OCI-LY7 (cell line): ENCODE data around the gene MALRD1. TPM values are rescaled to one million over a fixed set of nuclear protein-coding genes. Genes with fewer than 3 reads are reported as not detected.

Experiments used
- BruUV-seq: library from RNA; stranded (reverse); fragments of 400-500 nt; replicated peaks from 2 replicates; lab custom pipeline; 2021; lab: Mats Ljungman, UMichigan
- CTCF ChIA-PET: fragments of 300-600 bp; sonication (Branson Sonifier 250); formaldehyde crosslinking; loops from one replicate; lab custom pipeline; 2022; ENCODE audit warnings: antibody characterized with exemption; ENCODE audit not compliant: unreplicated experiment; lab: Charles Lee
- POLR2A ChIA-PET: fragments of 300-600 bp; sonication (Branson Sonifier 250); formaldehyde crosslinking; loops from one replicate; lab custom pipeline; 2022; ENCODE audit warnings: antibody characterized with exemption; lab: Charles Lee
- DNase-seq: peaks from one replicate; pipeline ENCODE4 v3.0.0-alpha.2; 2015; ENCODE audit warnings: low spot score
- H2AFZ ChIP-seq: fragments of 200-600 bp; sonication (generic), shearing (Covaris generic); 2 replicates; pipeline ENCODE4 v1.6.1; 2014; ENCODE audit warnings: mild to moderate bottlenecking, antibody characterized with exemption, low read length, moderate library complexity
- H3K27ac ChIP-seq: fragments of 200-600 bp; sonication (generic); 2 replicates; pipeline ENCODE4 v1.5.1; 2014; ENCODE audit warnings: mixed run types, low read depth, mild to moderate bottlenecking, moderate library complexity, low read length, inconsistent platforms; ENCODE audit not compliant: poor library complexity, severe bottlenecking
- H3K36me3 ChIP-seq: fragments of 200-600 bp; sonication (generic); 2 replicates; pipeline ENCODE4 v1.6.1; 2014; ENCODE audit warnings: mild to moderate bottlenecking, antibody characterized with exemption, low read length, moderate library complexity, mixed read lengths; ENCODE audit not compliant: insufficient read depth
- H3K4me1 ChIP-seq: fragments of 200-600 bp; sonication (generic); 2 replicates; pipeline ENCODE4 v1.5.1; 2014; ENCODE audit warnings: mild to moderate bottlenecking, low read length; ENCODE audit not compliant: insufficient read depth, poor library complexity, severe bottlenecking
- H3K4me2 ChIP-seq: fragments of 200-600 bp; sonication (generic); 2 replicates; pipeline ENCODE4 v1.6.1; 2014; ENCODE audit warnings: mild to moderate bottlenecking, low read length
- H3K4me3 ChIP-seq: fragments of 200-600 bp; sonication (generic); 2 replicates; pipeline ENCODE4 v1.5.1; 2014; ENCODE audit warnings: mild to moderate bottlenecking, low read depth, low read length; ENCODE audit not compliant: poor library complexity, severe bottlenecking
- H3K79me2 ChIP-seq: fragments of 200-600 bp; sonication (generic); 2 replicates; pipeline ENCODE4 v1.6.1; 2016; ENCODE audit warnings: low read depth, mild to moderate bottlenecking, low read length, moderate library complexity, mixed read lengths; ENCODE audit not compliant: insufficient read depth
- H3K9me2 ChIP-seq: fragments of 200-600 bp; sonication (generic); 2 replicates; pipeline ENCODE4 v1.6.1; 2016; ENCODE audit warnings: mild to moderate bottlenecking, low read length, mixed read lengths; ENCODE audit not compliant: insufficient read depth
- H3K9me3 ChIP-seq: fragments of 200-600 bp; sonication (generic); 2 replicates; pipeline ENCODE4 v1.6.1; 2014; ENCODE audit warnings: mild to moderate bottlenecking, mixed run types, low read length, mixed read lengths
- H4K20me1 ChIP-seq: fragments of 200-600 bp; sonication (generic); 2 replicates; pipeline ENCODE4 v1.6.1; 2014; ENCODE audit warnings: mild to moderate bottlenecking, antibody characterized with exemption, low read length, moderate library complexity, mixed read lengths; ENCODE audit not compliant: insufficient read depth
- EZH2phosphoT487 ChIP-seq: fragments of 200-600 bp; sonication (generic); IDR thresholded peaks from 2 replicates; pipeline ENCODE4 v1.6.1; 2018; ENCODE audit warnings: low read depth, borderline replicate concordance, mild to moderate bottlenecking, mixed run types, antibody characterized with exemption, low read length, moderate library complexity, mixed read lengths
- intact Hi-C: fragments of 100-400 bp; cut with micrococcal nuclease; formaldehyde crosslinking; loops from one replicate; pipeline ENCODE4 v1.10.0; 2022; ENCODE audit not compliant: unreplicated experiment
- total RNA-seq, 2 experiments: library from RNA; depleted of rRNA in 1 of 2; stranded (reverse); fragments of >200 nt in 1 of 2; shearing (Covaris generic) in 1 of 2; gene quantifications; 2 replicates each; pipeline ENCODE4 v1.2.3, GENCODE V29; 2014 to 2022
- TF ChIP-seq, protein P1 (sequence below): fragments of 200-600 bp; sonication (generic); conservative IDR thresholded peaks from 2 replicates; pipeline ENCODE4 v1.5.1; 2014; ENCODE audit warnings: mild to moderate bottlenecking, antibody characterized with exemption, low read length, moderate library complexity, mixed read lengths

The MALRD1 gene
- total RNA-seq, 2 experiments from 2014 or later, result not detected

DNA sequence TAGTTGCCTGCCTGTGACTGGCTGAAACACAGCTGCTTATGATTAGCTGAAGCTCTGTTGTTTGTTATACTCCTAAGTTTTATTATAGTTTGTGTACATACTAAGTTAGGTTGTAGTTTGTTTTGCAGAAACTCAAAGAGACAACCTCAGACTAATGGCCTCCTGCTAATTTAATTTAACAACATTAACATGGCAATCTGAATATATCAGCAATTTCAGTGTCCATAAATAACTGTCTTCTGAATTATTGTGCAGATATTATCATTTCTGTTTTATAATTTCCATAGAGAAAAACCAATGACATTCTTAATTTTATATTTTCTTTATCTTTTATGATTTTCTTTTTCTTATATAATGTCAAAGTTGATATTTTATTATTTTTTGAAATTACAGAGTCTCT is 469.5 kb downstream of the MALRD1 start:
- H4K20me1 ChIP-seq, result no peaks in the 10 kb centered on the region
- H3K27ac ChIP-seq, result no peak overlapping the region
- no peak overlapping the region for H3K4me3 ChIP-seq
- H3K9me2 ChIP-seq, result no peaks in the 10 kb centered on the region
- no peak overlapping the region for H2AFZ ChIP-seq
- H3K36me3 ChIP-seq, result no peaks in the 10 kb centered on the region
- CTCF ChIA-PET, result no interaction called here
- H3K4me1 ChIP-seq, result no peaks in the 10 kb centered on the region
- TF ChIP-seq, protein P1, sequence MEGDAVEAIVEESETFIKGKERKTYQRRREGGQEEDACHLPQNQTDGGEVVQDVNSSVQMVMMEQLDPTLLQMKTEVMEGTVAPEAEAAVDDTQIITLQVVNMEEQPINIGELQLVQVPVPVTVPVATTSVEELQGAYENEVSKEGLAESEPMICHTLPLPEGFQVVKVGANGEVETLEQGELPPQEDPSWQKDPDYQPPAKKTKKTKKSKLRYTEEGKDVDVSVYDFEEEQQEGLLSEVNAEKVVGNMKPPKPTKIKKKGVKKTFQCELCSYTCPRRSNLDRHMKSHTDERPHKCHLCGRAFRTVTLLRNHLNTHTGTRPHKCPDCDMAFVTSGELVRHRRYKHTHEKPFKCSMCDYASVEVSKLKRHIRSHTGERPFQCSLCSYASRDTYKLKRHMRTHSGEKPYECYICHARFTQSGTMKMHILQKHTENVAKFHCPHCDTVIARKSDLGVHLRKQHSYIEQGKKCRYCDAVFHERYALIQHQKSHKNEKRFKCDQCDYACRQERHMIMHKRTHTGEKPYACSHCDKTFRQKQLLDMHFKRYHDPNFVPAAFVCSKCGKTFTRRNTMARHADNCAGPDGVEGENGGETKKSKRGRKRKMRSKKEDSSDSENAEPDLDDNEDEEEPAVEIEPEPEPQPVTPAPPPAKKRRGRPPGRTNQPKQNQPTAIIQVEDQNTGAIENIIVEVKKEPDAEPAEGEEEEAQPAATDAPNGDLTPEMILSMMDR, result no peak
- TF ChIP-seq EZH2phosphoT487, result no peak
- intact Hi-C loops, result no loop called here
- H3K9me3 ChIP-seq, result no peaks in the 10 kb centered on the region; the same call in 1 of the 2 replicates
- DNase-seq, result no peak
- H3K4me2 ChIP-seq, result no peak overlapping the region
- no peaks in the 10 kb centered on the region for H3K79me2 ChIP-seq
- POLR2A ChIA-PET, result no interaction called here
- BruUV-seq, result no TSS peak

DNA sequence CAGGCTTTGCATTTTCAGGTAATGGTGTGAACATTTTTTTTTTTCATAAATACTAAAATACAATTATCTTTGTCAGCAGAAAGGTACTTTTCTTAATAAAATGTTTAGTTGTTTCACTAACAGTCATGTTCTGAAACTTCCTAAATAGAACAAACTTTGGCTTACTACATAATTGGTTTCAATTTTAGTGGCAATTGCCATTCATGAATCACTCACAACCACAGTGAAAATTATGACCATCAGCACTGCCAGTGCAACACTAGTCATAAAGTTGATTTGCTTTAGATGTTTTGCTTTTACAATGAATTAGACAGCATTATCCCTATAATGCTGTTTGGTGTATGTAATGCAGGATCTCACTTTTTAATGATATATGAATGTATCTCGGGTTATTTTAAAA is 470.0 kb downstream of the MALRD1 start:
- TF ChIP-seq, protein P1, result no peak
- TF ChIP-seq EZH2phosphoT487, result no peak

DNA sequence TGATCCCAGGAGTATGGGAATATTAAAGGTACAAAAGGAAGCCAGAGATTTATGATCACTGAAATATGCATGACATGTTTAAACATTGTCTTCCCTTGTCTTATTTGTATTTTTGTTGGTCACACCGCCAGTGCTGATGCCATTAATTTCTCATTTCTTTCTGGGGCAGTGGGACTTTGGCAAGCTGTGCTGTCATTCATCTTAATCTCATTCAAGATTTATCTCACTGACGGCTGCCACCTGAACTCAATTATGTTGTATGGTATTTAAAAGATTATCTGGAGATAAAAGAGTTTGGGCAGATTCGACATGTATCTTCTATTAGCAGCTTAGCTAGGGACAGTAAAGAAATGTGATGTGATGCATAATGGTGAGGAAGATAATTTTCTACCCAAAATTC is 482.7 kb downstream of the MALRD1 start:
- Histone ChIP-seq H2AFZ (no peak overlapping the region), H3K4me1 (no peaks in the 10 kb centered on the region), H3K36me3 (no peaks in the 10 kb centered on the region), H3K9me3 (no peaks in the 10 kb centered on the region), H3K27ac (no peak overlapping the region), H3K79me2 (no peaks in the 10 kb centered on the region), H3K4me2 (no peak overlapping the region), H3K9me2 (no peaks in the 10 kb centered on the region), H4K20me1 (no peaks in the 10 kb centered on the region), H3K4me3 (no peak overlapping the region)
- TF ChIP-seq, protein P1, result no peak
- TF ChIP-seq EZH2phosphoT487, result no peak
- intact Hi-C loops, result no loop called here
- CTCF ChIA-PET, result no interaction called here
- POLR2A ChIA-PET, result interaction anchor here (0.6 kb wide), 1 partner anchor 258 kb away, joined by 6 read pairs; no protein-coding TSS in a partner anchor
- no peak for DNase-seq
- BruUV-seq, result no TSS peak

More for the DNA sequence above, 470.0 kb downstream of the MALRD1 start:
- Histone ChIP-seq H3K9me3 (no peaks in the 10 kb centered on the region; the same call in 1 of the 2 replicates), H3K9me2 (no peaks in the 10 kb centered on the region), H3K4me2 (no peak overlapping the region), H4K20me1 (no peaks in the 10 kb centered on the region), H3K4me3 (no peak overlapping the region), H3K4me1 (no peaks in the 10 kb centered on the region), H3K79me2 (no peaks in the 10 kb centered on the region), H2AFZ (no peak overlapping the region), H3K27ac (no peak overlapping the region), H3K36me3 (no peaks in the 10 kb centered on the region)
- ChIA-PET CTCF (no interaction called here), POLR2A (no interaction called here)
- intact Hi-C loops, result no loop called here
- DNase-seq, result no peak
- BruUV-seq, result no TSS peak
